Neuronal stem cell (in vitro differentiated cells): ENCODE results near the gene PRR33.

Source experiments
- DNase-seq: peaks from one replicate; pipeline ENCODE4 v3.0.0-alpha.2; 2013; ENCODE audit warnings: low spot score
- H2AFZ ChIP-seq: one replicate; pipeline ENCODE4 v1.6.1; 2013; ENCODE audit warnings: mild to moderate bottlenecking, low read length, inconsistent platforms
- H2AK5ac ChIP-seq: 2 replicates; pipeline ENCODE4 v1.6.1; 2013; ENCODE audit warnings: low read depth, mild to moderate bottlenecking, inconsistent platforms, low read length, moderate library complexity, mixed read lengths
- H2BK120ac ChIP-seq: 2 replicates; pipeline ENCODE4 v1.6.1; 2013; ENCODE audit warnings: low read depth, mild to moderate bottlenecking, inconsistent platforms, low read length, moderate library complexity, mixed read lengths
- H2BK12ac ChIP-seq: one replicate; pipeline ENCODE4 v1.6.1; 2013; ENCODE audit warnings: low read length, inconsistent platforms
- H2BK15ac ChIP-seq: 2 replicates; pipeline ENCODE4 v1.6.1; 2013; ENCODE audit warnings: mild to moderate bottlenecking, low read length, inconsistent platforms, mixed read lengths
- H2BK5ac ChIP-seq: one replicate; pipeline ENCODE4 v1.6.1; 2013; ENCODE audit warnings: inconsistent platforms, mild to moderate bottlenecking, low read length, moderate library complexity
- H3K14ac ChIP-seq: one replicate; pipeline ENCODE4 v1.6.1; 2013; ENCODE audit warnings: low read length, inconsistent platforms
- H3K18ac ChIP-seq: 2 replicates; pipeline ENCODE4 v1.6.1; 2013; ENCODE audit warnings: low read length, inconsistent platforms
- H3K23ac ChIP-seq: 2 replicates; pipeline ENCODE4 v1.6.1; 2013; ENCODE audit warnings: low read depth, mild to moderate bottlenecking, mixed read lengths, low read length, inconsistent platforms; ENCODE audit not compliant: poor library complexity
- H3K27ac ChIP-seq: replicated peaks from 3 replicates; pipeline ENCODE4 v1.5.1; 2013; ENCODE audit warnings: low read length, inconsistent platforms
- H3K27me3 ChIP-seq, 3 experiments: 2 replicates each; pipeline ENCODE4 v1.6.1; 2013; ENCODE audit warnings: low read length in 3 of 3, mild to moderate bottlenecking in 2 of 3, inconsistent platforms in 1 of 3, low read depth in 1 of 3, mixed read lengths in 1 of 3, moderate library complexity in 1 of 3; ENCODE audit not compliant: control insufficient read depth in 3 of 3, insufficient read depth in 3 of 3
- H3K36me3 ChIP-seq, 2 donors: replicated peaks in 1 of 2; 2 replicates each; pipeline ENCODE4 v1.6.1; 2013; ENCODE audit warnings: low read length in 2 of 2; ENCODE audit not compliant: control insufficient read depth in 2 of 2, insufficient read depth in 2 of 2
- H3K4ac ChIP-seq: 2 replicates; pipeline ENCODE4 v1.6.1; 2013; ENCODE audit warnings: inconsistent platforms, mild to moderate bottlenecking, low read length, moderate library complexity
- H3K4me1 ChIP-seq, 2 donors: 1 replicate in 1 of 2; 2 replicates in 1 of 2; pipeline ENCODE4 v1.6.1; 2013; ENCODE audit warnings: low read length in 2 of 2, low read depth in 1 of 2; ENCODE audit not compliant: control insufficient read depth in 2 of 2, insufficient read depth in 1 of 2
- H3K4me2 ChIP-seq: one replicate; pipeline ENCODE4 v1.6.1; 2013; ENCODE audit warnings: mild to moderate bottlenecking, low read length, inconsistent platforms; ENCODE audit not compliant: insufficient read depth, poor library complexity, severe bottlenecking
- H3K4me3 ChIP-seq, 2 donors: 2 replicates each; pipeline ENCODE4 v1.5.1; 2013; ENCODE audit warnings: low read length in 2 of 2, mild to moderate bottlenecking in 2 of 2, inconsistent platforms in 1 of 2, moderate library complexity in 1 of 2
- H3K79me1 ChIP-seq: one replicate; pipeline ENCODE4 v1.6.1; 2013; ENCODE audit warnings: low read depth, mild to moderate bottlenecking, inconsistent platforms, low read length, moderate library complexity
- H3K9ac ChIP-seq: one replicate; pipeline ENCODE4 v1.6.1; 2013; ENCODE audit warnings: mild to moderate bottlenecking, low read depth, low read length, inconsistent platforms; ENCODE audit not compliant: poor library complexity
- H3K9me3 ChIP-seq, 2 donors: replicated peaks in 1 of 2; 2 replicates each; pipeline versions ENCODE3 to v1.6.1; 2013; ENCODE audit warnings: low read length in 2 of 2, mild to moderate bottlenecking in 2 of 2, inconsistent platforms in 1 of 2, low read depth in 1 of 2, mixed read lengths in 1 of 2, moderate library complexity in 1 of 2; ENCODE audit not compliant: control insufficient read depth in 2 of 2, insufficient read depth in 1 of 2
- H4K8ac ChIP-seq: one replicate; pipeline ENCODE4 v1.6.1; 2013; ENCODE audit warnings: low read depth, mild to moderate bottlenecking, inconsistent platforms, low read length, moderate library complexity
- H4K91ac ChIP-seq: one replicate; pipeline ENCODE4 v1.6.1; 2013; ENCODE audit warnings: low read length, low read depth, mild to moderate bottlenecking, inconsistent platforms; ENCODE audit not compliant: poor library complexity
- WGBS, 2 donors: extraction: QIAGEN DNeasy Blood & Tissue Kit; methylation state at CpG; one replicate each; pipeline ENCODE4 v1.1.7; 2013; ENCODE audit warnings: missing lambda C conversion rate in 2 of 2, mixed read lengths in 1 of 2; ENCODE audit not compliant: insufficient read length in 2 of 2, insufficient replicate concordance in 1 of 2; ENCODE audit errors: extremely low coverage in 2 of 2; 5-methylcytosine and 5-hydroxymethylcytosine counted together

PRR33 gene

DNA sequence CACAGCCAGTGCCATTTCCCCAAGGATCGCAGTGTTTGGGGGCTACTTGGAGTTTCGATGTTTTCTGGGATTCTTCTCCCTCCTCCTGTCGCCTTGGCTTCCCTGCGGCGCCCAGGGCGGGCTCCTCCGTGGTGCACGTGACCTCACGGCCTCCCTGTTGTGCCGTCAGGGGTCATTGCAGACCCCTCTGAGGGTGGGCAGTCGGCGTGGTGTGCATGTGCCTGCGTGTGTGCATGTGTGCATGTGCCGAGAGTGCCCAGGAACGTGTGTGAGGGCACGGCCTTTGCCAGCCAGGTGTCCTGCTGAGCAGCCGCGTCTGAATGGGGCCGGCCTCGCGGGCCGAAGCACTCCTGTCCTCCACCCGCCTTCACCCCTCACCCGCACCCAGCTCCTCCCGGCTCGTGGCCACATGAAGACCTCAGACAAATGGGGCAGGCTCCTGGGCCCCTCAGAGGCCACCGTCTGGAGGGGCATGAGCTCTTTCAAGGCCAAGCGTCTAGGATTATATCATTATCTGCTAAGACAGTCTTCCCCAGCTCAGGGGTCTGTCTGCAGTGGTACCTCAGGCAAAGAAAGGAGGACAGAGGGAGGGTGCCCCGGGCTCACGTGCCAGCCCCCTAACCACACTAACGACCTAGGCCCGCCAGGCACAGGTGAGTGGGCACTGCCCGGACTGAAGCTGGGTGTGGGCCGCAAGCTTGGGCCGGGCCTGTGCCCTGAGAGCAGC lies 46.1 kb upstream of the PRR33 start:
- Histone ChIP-seq H3K4me3 (no peak overlapping the region), H3K4ac (no peak overlapping the region), H2AK5ac (peak overlapping the region; percentile 66), H3K9me3 (no peaks in the 10 kb centered on the region), H2AFZ (no peak overlapping the region), H2BK15ac (no peak overlapping the region), H2BK12ac (peak overlapping the region; percentile 84), H3K4me1 (peaks cover 4 to 6% of the 10 kb centered on the region in 2 donors), H3K9ac (peak overlapping the region; percentile 44), H3K18ac (peak overlapping the region; percentile 57), H2BK120ac (no peak overlapping the region), H3K79me1 (no peaks in the 10 kb centered on the region), H4K8ac (no peak overlapping the region), H3K36me3 (no peaks in the 10 kb centered on the region), H3K27ac (no peak overlapping the region), H3K14ac (peak overlapping the region; percentile 9), H4K91ac (no peak overlapping the region), H3K23ac (peak overlapping the region; percentile 65), H3K4me2 (no peak overlapping the region), H3K27me3 (peaks cover 0 to 9% (median 2%) of the 10 kb centered on the region in 3 experiments), H2BK5ac (no peak overlapping the region)
- no CpG with 5 or more reads among the region's 35 CpGs for WGBS, 2 donors
- DNase-seq = no peak

DNA sequence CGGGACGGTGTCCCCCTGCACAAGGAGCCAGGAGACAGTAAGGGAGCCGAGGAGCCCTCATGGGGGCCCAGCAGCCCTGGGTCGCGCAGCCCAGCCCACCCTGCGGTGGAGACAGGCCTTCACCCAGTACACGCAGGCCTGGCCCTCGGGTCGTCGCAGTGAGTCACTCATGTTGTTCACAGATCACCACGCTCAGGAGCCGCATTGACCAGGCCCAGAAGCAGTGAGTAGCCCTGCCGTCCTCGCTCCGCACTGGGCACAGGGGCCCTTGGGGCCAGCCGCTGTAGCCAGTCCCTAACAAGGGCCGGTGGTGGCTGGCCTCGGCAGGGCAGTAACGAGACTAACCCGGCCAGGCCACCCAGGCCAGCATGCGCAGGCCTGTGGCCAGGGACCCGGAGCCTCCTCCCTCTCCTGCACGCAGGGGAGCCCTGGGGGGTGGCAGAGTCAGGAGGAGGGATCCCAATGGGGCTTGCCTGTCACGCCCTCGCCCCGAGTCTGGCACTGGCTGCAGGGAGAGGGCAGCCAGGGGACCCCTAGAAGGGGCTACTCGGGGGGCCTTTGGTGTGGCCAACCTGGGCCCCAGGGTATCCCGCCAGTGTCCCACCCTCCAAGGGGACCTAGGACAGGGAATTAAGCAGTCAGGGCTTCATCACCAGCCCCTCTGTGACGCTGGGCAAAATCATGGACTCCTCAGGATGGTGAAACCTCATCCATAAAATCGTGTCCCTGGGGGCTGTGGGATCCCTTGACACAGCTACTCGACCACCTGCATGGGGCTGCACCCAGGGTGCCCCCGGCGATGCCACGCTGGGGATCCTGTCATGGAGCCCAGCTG lies 45.3 kb upstream of the PRR33 start:
- Histone ChIP-seq H3K9ac (peak overlapping the region; percentile 44), H3K27ac (no peak overlapping the region), H3K27me3 (peaks cover 0 to 9% (median 0%) of the 10 kb centered on the region in 3 experiments), H3K14ac (peak overlapping the region; percentile 9), H3K36me3 (no peaks in the 10 kb centered on the region), H2BK15ac (peak overlapping the region; percentile 67), H2BK120ac (no peak overlapping the region), H3K18ac (peak overlapping the region; percentile 65), H2BK12ac (no peak overlapping the region), H3K4ac (peak overlapping the region; percentile 76), H4K8ac (no peak overlapping the region), H2AK5ac (peak overlapping the region; percentile 68), H4K91ac (no peak overlapping the region), H3K9me3 (no peaks in the 10 kb centered on the region), H3K23ac (peak overlapping the region; percentile 65), H2BK5ac (no peak overlapping the region), H2AFZ (peak overlapping the region; percentile 22), H3K4me2 (no peak overlapping the region), H3K4me1 (peaks cover under 1% of the 10 kb centered on the region in 2 donors), H3K4me3 (no peak overlapping the region), H3K79me1 (no peaks in the 10 kb centered on the region)
- DNase-seq = no peak
- no CpG with 5 or more reads among the region's 34 CpGs for WGBS, 2 donors

DNA sequence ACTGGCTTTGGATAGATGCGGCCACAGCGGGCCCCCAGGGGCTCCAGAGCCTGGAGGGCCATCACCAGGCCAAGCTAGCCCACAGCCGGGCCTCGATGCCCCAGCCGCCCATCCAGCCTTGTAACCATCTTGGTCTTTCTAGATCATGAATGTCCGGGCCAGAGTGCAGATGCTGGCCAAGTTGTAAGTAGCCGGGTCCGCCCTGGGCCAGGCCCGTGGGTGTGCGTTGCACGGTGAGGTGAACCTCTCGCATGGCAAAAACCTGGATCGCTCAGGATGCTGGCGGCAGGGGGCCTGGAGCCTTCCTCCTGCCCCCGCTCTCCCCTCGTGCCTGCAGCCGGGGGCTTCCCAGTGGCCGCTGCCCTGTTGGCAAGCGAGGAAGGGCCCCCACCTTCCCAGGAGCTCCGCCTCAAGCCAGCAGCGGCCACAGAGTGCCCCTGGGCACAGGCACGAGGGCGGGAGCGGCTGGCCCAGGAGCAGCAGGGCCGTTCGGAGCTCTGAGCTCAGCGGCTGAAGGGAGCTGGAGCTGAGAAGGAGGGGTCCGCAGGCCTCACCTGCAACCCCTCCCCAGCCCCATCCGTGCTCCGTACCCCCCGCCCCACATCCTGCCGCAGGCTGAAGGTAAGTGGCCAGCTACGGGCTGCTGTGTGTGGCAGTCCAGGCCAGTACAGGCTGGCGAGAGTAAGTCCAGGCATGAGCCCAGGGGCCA lies 44.5 kb upstream of the PRR33 start:
- Histone ChIP-seq H3K27me3 (peaks cover 0 to 9% (median 0%) of the 10 kb centered on the region in 3 experiments), H3K4me2 (no peak overlapping the region), H2BK12ac (no peak overlapping the region), H3K23ac (peak overlapping the region; percentile 85), H3K14ac (no peak overlapping the region), H2AFZ (peak overlapping the region; percentile 22), H2BK120ac (no peak overlapping the region), H2BK5ac (no peak overlapping the region), H3K36me3 (no peaks in the 10 kb centered on the region), H3K4ac (peak overlapping the region; percentile 76), H3K9ac (no peak overlapping the region), H3K4me1 (peaks cover 3 to 4% of the 10 kb centered on the region in 2 donors), H3K9me3 (no peaks in the 10 kb centered on the region), H2AK5ac (peak overlapping the region; percentile 46), H3K27ac (no peak overlapping the region), H2BK15ac (peak overlapping the region; percentile 67), H4K8ac (no peak overlapping the region), H3K18ac (peak overlapping the region; percentile 65), H4K91ac (no peak overlapping the region), H3K4me3 (no peak overlapping the region), H3K79me1 (no peaks in the 10 kb centered on the region)
- no CpG with 5 or more reads among the region's 34 CpGs for WGBS, 2 donors
- DNase-seq = no peak
